Ishikawa (cell line): Measurements from ENCODE around the gene PKD2.

Experiments
- CEBPB ChIP-seq: IDR thresholded peaks from 2 replicates; pipeline ENCODE4 v1.6.1; 2012
- EP300 ChIP-seq: IDR thresholded peaks from 2 replicates; pipeline ENCODE4 v1.6.1; 2012; ENCODE audit warnings: borderline replicate concordance
- FOXM1 ChIP-seq: IDR thresholded peaks from 2 replicates; pipeline ENCODE4 v1.6.1; 2012; ENCODE audit warnings: low read depth, borderline replicate concordance
- NFIC ChIP-seq: IDR thresholded peaks from 2 replicates; pipeline ENCODE4 v1.6.1; 2012
- REST ChIP-seq: IDR thresholded peaks from 2 replicates; pipeline ENCODE4 v1.6.1; 2012; ENCODE audit warnings: low read depth, mild to moderate bottlenecking
- TAF1 ChIP-seq: IDR thresholded peaks from 2 replicates; pipeline ENCODE4 v1.6.1; 2012; ENCODE audit warnings: low read depth, mild to moderate bottlenecking
- YY1 ChIP-seq: IDR thresholded peaks from 2 replicates; pipeline ENCODE4 v1.6.1; 2012; ENCODE audit warnings: low read depth
- TF ChIP-seq, protein P1 (sequence below): IDR thresholded peaks from 2 replicates; pipeline ENCODE4 v1.6.1; 2012
- TF ChIP-seq, protein P2 (sequence below): IDR thresholded peaks from 2 replicates; pipeline ENCODE4 v1.6.1; 2012

GRCh38 chr4:88070031-88070430 is 62.6 kb downstream of the PKD2 start:
- TF ChIP-seq EP300 (no peak), YY1 (no peak), CEBPB (no peak), REST (no peak), TAF1 (no peak), FOXM1 (no peak), NFIC (no peak)
- TF ChIP-seq, protein P1, sequence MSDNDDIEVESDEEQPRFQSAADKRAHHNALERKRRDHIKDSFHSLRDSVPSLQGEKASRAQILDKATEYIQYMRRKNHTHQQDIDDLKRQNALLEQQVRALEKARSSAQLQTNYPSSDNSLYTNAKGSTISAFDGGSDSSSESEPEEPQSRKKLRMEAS = no peak
- TF ChIP-seq, protein P2, sequence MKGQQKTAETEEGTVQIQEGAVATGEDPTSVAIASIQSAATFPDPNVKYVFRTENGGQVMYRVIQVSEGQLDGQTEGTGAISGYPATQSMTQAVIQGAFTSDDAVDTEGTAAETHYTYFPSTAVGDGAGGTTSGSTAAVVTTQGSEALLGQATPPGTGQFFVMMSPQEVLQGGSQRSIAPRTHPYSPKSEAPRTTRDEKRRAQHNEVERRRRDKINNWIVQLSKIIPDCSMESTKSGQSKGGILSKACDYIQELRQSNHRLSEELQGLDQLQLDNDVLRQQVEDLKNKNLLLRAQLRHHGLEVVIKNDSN = no peak
